Measurements from ENCODE around the gene BICC1.

BICC1 gene

DNA sequence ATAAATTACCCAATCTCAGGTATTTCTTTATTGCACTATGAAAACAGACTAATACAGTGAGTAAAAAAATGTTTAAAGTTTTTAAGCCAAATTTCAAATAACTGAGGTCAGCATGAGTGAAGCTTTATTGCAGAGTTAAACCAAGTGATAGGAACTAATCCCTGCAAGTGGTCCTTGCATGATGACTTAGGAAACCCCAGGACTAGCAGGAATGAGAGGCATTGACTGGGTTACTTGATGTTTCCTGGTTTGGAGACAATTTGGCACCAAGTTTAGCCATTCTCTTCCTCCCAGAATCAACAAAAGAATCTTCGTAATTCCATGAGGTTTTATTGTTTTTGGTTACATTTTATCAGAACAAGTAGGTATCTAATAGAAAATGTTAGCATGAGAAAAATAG lies 194.2 kb downstream of the BICC1 start:
- no peak for DNase-seq (ENCODE audit: low spot score)

DNA sequence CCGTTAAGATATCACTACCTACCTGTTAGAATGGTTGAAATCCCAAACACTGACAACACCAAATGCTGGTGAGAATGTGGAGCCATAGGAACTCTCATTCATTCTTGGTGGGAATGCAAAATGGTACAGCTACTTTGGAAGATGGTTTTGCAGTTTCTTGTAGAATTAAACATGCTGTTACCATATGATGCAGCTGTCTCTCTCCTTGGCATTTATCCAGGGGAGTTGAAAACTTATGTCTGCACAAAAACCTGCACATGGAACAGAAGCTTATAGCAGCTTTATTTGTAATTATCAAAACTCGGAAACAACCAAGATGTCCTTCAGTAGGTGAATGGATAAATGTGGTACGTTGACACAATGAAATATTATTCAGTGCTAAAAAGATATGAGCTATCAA lies 199.5 kb downstream of the BICC1 start:
- DNase-seq (ENCODE audit: low spot score), result no peak

DNA sequence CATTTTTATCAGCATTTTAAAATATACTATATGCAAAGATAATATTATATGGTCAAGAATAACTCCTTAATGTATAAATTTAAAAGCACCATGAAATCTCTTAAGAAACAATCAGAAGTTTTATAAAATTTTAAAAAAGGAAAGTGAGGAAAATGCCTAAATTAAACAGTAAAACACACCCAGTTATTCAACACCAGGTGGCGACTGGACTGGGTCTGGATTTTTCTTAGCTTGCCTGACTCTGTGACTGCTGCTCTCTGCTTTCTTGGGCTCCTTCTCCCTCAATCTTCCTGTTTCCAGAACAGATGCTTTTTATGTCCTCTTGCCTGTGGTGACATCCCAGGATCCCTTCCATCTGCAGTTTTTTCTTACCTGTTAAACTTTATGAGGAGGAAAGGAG lies 200.3 kb downstream of the BICC1 start:
- no peak for DNase-seq (ENCODE audit: low spot score)

DNA sequence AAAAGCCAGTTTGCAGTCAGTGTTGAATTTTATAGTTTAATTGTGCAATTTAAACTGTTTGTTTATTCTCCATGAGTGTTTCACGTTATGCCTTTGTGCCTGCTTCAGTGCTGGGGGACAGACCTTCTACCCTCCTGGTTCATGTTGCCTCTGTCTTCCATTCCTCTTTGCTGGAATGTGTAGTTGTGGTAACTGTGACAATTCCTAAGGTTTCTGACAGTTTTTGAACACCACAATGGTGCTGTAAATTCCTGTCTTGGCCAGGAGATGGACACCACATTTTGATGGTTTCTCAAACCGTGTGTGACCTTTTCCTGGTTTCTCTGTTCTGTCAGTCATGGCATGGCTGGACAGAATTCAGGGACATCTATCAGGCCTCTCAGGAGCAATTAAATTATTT lies 201.7 kb downstream of the BICC1 start:
- no peak for DNase-seq (ENCODE audit: low spot score)

DNA sequence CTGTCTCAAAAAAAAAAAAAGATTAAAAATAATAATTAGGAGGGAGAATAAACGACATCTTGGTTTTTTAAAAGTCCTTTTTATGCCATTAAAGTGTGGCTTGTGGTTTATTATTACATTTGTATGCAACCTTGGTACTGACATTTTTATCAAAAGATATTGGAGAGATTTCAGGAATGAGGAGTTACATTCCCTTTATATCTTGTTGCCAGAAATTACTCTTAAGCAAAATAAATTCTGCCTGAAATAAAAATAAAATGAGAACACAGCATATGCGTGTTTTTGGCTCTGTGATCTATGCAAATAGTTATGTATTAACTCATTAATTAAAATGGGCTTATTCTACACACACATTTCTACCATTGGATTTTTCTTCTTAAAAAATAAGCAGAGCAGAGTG lies 202.4 kb downstream of the BICC1 start:
- no peak for DNase-seq (ENCODE audit: low spot score)

DNA sequence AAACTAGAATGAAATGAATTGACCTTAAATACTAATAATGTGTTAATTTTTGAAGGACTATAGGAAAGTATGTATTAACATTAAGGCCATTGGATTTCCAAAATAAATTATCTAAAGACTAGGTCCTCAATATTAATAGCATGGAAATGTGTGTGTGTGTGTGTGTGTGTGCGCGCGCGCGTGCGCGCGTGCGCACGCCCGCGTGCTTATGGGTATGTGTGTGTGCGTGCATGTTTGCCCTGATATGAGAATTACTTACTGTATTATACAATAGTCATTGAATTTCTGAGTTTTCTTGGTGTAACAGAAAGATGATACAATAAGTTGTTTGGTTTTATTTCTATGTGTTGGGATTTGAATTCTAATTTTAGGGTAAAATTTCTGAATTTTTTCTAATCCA lies 205.9 kb downstream of the BICC1 start:
- no peak for DNase-seq (ENCODE audit: low spot score)

DNA sequence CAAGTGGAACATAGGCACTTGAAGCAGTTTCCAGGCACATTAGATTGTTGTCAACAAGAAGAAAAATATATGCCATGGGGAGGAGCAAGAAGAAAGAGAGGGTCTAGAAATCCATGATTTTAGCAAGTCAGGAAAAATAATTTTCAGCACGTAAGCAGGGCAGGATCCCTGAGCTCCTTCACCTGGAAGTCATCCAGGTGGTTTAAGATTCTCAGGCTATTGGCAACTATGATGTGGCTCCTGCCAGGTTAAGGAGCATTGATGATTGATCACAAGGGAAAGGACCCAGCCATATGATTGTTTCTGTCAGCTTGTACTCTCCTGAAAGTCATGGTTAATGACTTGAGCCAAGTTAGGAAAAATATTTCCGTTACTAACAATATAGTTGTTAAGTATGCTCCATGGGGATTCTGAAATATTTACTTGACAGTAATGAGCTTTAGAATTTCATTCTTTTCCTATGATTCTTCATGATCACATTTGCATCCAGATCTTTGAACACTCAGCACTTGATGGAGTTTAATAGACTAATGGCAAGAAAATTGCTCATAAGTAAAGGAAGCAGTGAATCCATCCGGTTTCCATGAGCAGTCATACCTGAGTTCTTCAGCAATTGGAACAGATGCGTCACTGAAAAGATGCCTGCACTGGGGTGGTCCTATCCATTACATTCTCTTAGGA lies 209.1 kb downstream of the BICC1 start:
- DNase-seq (ENCODE audit: low spot score), result no peak

DNA sequence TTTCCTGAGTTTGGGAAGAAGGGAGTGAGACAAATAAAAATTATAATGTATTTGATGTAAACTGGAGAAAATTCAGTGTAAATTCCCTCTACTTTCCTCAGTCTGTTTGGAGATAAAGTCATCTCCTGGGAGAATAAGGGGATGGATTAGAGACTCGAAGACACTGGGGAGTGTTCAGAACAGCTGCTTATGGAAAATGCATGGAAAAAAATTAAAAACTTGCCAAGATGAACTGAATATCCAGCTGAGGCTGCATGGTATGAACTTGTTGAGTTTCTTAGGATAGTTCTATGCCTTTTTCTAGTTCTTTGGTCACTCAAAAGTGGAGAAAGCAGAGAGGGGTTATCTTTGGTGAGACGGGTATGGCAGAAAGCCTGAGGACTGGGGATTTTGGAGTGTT lies 210.5 kb downstream of the BICC1 start:
- DNase-seq (ENCODE audit: low spot score), result no peak

DNA sequence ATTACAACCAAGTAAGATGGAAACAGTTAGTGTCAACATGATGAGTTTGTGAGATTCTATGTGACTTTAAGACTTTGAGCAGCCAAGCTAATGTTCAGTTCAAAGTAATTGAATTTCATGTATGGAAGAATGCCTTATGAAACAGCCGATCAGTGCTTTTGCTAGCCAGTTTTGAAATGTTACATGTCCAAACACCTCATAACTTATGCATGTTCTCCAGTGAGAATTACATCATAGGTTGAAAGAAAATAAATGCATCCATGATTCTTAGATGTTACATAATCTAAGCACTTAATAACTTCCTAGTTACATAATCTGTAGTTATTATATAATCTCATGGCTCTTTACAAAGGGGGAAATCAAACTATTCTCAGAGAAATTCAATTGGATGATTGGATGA lies 211.3 kb downstream of the BICC1 start:
- DNase-seq (ENCODE audit: low spot score), result no peak

DNA sequence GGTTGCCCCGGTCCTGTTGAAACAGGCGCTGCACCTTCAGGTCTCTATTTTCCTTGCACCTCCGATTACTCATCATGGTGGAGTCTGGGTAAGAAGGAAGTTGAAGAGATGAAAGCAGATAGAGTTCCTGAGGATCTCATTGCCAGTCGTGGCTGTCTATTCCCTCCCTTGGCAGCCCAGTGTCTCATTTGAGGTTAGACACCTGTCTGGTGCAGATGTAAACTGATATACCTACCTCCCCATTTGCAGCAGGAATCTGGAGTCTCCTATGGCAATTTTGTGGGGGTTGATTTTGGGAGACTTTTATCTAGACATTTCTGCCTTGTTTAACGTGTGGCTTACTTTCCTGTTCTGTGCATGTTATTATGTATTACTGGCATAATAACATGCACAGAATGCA lies 212.1 kb downstream of the BICC1 start:
- DNase-seq (ENCODE audit: low spot score), result no peak

DNA sequence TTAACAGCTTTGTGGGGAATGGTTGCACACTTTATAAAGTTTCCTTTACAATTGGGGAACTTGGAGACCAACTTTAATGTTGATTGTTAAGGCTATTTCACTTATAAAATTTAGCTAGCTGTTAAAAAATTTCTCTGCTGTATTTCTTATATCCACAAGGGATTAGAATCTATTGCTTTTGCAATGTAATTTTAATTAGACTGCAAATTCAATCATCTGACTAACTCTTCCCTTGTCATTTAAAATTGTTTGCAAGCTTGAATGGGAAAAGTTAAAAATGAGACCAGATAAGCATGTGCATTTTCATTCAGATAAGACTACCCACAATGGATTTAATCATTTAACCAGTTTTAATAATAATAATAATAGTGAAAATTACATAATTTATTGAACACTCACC lies 213.2 kb downstream of the BICC1 start:
- no peak for DNase-seq (ENCODE audit: low spot score)

DNA sequence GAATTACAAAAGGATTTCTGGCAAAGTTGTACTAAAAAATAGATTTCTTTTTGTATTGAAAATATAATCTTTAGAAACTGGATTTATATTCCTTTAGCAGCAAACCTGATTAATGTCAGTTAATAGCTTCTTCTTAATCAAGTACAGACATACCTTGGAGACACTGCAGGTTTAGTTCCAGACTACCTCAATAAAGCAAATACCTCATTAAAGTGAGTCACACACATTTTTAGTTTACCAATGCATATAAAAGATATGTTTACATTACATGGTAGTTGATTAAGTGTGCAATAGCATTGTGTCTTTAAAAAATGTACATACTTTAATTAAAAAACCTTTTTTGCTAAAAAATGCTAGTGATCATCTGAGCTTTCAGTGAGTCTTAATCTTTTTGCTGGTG lies 215.0 kb downstream of the BICC1 start:
- DNase-seq (ENCODE audit: low spot score), result no peak

DNA sequence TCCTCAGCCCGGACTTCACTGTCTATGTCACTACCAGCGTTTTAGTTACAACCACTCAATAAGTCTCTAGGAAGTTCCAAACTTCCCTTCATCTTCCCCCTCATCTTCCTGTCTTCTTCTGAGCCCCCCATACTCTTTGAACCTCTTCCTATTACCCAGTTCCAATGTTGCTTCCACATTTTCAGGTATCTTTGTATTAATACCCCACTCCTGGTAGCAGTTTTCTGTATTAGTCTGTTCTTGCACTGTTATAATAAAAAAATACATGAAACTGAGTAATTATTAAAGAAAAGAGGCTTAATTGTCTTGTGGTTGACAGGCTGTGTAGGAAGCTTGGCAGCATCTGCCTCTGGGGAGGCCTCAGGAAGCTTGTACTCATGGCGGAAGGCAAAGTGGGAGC lies 218.6 kb downstream of the BICC1 start:
- no peak for DNase-seq (ENCODE audit: low spot score)

DNA sequence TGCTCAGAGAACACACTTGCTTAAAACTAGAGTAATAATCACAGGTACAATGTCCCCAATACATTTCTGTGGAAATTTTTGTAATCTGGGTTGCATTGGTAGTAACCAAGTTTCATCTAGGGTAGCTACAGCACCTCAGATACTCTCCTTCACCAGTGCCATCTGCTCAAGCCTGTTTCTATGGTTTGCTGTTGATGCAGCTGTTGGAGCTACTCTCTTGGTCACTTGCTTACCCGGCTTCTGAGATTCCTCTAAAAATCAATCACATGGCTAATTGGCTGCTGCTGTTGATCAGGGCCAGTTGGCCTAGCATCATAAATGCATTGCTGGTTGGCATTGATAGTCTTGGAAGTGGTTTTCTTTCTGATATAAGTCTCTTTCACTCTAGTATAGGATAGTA lies 220.8 kb downstream of the BICC1 start:
- DNase-seq (ENCODE audit: low spot score), result no peak

DNA sequence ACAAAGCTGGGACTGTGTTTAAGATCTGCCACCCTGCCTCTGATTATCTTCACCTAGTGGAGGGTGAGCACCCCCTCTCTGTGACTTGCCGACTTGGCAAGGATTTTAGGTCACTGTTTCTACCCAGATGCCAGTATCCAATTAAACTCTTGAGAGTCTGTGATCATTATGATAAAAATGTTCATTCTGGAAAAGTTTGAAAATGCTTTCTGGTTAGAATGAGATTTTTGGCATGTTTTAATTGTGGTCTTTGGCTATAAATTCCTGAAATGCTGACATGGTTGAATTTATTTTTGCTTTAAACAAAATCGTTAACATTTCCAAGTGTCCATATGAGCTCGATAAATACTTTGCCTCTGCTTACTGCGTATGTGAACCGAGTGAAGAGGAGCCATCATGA lies 221.4 kb downstream of the BICC1 start:
- no peak for DNase-seq (ENCODE audit: low spot score)

DNA sequence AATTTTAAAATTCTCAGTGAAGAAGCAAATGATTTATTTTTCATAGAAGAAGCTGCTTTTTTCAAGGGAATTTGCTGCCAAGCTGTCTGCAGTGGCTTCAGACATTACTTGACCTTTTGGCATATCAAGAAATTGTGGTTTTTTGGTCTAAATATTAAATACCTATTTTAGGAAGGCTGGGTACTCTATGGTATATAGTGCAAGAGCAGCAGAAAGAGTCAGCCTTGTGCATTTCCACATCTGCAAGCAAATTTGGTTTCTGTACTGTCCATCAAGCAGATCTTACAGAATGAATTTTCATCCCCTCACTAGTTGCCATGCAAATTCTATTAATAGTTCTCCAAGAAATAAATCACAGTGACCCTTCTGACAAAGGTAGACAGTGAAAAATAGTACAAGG lies 222.0 kb downstream of the BICC1 start:
- no peak for DNase-seq (ENCODE audit: low spot score)

DNA sequence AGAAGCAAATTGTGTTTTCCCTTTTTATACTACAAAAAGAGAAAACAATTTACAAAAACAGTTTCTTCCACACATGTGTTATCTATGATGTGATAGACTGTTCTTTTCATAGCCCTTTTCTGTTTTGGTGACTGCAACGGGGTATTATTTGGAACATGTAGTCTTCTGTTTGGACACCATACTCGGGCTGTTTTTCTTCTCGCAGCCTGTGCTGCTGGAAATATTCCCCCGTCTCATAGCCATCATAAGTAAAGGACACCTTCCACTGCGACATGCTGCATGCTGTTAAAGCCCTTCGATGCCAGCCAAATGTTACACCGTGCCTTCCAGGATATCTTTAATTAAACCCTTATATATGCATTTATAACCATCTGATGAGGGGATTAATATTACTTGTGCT lies 222.4 kb downstream of the BICC1 start:
- DNase-seq (ENCODE audit: low spot score), result no peak

DNA sequence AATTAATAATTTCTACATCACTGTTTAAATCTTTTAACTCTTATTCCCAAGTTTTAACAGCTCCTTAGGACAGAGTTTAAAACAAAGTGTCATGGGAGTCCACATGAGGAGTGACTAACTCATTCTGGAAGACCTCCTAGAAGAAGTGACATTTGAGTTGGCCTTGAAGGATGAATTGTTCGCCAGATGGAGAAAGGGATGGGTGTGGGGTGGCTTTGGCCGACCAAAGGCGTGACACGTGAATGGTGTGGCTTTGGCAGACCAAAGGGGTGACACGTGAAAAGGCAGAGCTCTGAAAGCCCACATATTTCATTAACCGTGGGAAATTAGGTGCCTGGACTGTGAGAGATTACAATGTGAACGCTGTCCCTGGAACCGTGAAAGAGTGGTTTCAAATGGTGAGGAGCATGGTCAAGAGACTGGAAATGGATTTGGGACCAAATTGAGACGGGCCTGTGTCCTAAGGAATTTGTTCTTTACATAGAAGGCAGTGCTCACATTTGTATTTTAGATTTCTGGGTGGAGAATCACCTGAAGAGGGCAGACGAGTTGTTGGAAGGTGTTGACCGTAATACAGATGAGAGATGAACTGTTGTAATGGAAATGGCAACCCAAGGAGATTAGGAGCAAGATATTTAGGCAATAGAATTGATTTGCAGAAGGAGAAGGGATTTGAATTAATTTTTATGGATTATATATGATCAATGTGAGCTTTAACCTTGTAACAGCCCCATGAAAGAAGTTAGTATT lies 228.1 kb downstream of the BICC1 start:
- no peak for DNase-seq (ENCODE audit: low spot score)

DNA sequence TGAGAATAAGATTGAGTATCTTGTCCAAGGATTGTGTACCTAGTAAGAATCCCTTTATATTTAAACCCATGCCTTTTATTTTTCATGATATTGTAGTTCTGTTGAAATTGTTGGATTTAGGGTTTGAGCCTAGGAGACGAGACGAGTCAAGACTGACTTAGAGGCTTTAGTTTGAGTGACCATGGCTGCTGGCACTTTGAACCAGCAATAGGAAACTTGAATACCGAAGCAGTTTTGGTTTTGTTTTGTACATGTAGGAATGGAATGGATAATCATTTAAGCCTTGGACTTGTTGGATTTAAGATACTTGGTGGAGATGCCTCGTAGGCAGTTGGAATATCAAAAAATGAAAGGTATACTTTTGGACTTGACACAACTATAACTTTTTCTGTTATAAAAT lies 229.0 kb downstream of the BICC1 start:
- no peak for DNase-seq (ENCODE audit: low spot score)

DNA sequence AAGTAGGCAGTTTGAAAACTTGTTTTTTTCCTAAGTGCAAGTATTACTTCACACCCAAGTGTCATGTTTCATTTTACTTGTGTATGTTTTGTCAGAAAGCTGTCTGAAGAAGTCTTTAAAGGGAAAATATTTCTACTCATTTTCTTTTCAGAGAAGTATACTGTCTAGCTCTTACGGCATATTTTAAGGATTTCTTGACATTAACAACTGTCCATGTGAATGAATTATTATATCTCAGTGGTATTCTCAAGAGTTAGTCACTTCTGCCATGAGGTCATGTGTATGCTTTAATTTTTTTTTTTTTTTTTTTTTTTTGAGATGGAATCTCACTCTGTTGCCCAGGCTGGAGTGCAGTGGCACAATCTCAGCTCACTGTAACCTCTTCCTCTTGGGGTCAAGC lies 229.5 kb downstream of the BICC1 start:
- no peak for DNase-seq (ENCODE audit: low spot score)

DNA sequence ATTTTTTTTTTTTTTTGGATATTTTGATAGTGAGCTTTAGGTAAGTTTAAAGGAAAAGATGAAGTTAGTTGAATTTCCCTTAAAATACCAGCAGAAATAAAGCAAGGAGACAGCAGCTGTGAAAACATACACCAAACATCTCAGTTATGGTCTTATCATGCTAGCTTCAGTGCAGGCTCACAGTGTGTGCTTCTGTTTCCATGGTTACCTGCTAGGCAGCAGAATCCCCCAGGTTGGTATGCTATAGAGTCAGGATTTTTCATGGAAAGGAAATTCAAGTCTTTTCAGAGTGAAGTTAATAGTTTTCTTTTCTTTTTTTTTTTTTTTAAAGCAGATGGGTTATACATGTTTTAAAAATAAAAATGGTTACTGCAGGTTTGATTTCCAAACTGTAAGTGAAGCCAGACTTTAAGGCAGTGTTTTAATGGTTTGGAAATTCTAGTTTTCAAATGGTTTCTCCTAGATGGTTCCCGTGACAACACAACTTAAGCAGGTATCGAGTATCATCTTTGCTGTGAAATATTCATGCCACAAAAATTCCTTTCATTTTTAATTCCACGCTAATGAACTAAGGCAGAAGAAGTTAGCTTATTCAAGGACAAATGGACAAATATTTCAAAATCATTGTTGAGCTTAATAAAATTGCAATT lies 230.9 kb downstream of the BICC1 start:
- DNase-seq (ENCODE audit: low spot score), result no peak

DNA sequence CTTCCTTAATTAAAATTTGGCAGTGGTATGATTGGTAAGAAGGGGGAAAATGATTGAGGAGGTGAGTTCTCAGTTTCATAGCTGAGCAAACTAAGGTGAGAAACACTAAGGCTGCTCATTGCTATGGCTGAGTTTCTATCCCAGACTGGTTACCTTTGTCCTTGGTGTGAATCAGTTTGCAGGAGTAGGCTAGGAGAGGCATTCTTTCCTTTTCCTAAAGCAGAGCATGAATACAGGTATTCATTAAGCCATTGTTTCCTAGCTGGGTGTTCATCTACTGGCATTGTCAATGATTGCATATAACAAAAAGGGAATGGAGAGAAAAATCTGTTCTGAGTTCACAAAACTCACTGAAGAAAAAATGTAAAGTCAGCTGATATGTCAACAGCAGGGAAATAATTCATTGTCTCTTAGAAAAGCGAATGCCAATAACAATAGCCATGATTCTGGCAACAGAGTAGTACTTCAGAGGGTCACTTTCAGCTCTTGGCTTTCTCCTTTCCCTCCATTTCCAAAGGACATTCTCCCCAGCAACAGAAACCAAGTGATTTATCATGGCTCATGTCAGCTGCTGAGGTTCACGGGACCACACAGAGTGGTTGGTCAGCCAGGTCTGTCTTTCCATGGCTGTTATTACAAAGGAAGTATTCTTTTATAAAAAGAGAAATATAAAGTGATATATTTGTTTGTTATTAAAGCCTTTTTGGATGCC lies 234.0 kb downstream of the BICC1 start:
- no peak for DNase-seq (ENCODE audit: low spot score)

DNA sequence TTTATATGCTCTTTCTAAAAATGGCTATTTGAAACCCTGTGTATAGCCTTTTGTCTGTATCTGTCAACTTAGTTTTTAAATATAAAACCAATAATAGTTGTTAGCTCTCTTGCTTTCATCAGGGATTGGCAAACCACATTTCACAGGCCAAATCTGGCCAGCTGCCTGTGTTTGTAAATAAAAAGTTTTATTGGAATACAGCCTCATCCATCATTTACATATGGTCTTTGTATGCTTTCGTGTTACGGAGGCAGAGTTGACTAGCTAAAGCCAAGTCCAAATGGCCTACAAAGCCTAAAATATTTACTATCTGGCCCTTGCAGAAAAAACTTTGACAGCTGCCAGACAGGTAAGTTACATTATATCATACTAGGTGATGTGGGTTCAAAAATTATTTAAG lies 235.0 kb downstream of the BICC1 start:
- DNase-seq (ENCODE audit: low spot score), result no peak

All from SW480 (cell line).